GM19239 (cell line): Measurements from ENCODE around the gene KBTBD4.

Experiments
- DNase-seq: peaks from one replicate; pipeline ENCODE4 v3.0.0; 2011; ENCODE audit warnings: low spot score; ENCODE audit not compliant: insufficient read length
- FAIRE-seq: peaks from 2 replicates; lab custom pipeline; 2011; peaks lifted over from hg19 to GRCh38; lab: Jason Lieb, UNC

The KBTBD4 gene

DNA sequence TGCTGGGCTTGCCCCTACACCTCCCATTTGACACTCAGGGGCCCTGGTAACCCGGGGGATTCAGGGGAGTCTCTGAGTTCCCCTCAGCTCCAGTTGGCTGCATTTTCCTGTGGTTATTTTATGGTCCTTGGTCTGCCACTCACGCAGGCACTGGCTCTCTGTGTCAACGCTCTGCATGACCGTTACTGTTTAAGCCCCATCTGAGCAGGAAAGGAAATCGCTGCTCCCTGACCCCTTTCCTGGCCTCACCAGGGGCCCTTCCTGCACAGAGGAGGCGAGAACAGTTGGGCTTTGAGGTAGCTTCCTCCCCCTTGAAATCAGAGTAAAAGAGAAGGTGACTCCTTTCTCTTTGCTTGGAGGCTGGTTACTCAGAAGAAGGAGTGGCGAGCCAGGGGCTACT, 13.0 kb upstream of the KBTBD4 start:
- DNase-seq (no peak), FAIRE-seq (peak; percentile 40)

DNA sequence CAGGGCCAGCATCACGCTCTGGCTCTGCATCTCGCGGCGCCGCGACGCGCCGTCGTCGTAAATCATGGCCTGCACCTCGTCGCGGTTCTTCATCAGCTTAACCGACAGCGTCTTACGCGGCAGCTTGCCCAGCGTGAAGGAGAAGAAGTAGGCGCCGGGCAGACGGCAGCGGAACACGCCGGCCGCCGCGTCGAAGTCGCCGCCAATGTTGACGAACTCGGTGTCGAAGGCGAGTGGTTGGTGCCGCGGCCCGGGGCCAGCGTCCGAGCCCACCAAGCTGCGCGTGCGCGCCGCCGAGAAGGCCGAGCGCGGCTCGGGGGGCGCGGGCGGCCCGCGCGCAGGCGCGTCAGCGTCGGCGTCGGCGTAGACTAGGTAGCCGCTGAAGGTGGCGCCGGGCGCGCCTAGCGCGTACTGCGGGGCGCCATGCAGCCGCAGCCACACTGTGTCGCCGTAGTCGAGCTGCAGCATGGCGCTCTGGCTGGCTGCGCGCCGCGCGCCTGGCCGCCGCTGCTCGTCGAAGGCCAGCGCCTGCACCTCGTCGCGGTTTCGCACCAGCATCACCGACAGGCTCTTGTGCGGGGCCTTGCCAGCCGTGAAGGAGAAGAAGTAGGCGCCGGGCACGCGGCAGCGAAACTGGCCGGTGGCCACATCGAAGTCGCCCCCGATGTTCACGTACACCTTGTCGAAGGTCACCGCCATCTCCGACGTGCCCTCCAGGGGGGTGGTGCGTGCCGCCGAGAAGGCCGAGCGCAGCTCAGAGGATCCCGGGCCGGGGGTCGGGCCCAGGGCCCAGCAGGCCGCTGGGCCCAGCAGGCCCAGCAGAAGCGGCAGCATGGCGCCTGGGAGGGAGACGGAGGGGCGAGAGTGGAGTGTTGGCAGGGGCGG, 11.4 kb upstream of the KBTBD4 start:
- DNase-seq, result no peak
- FAIRE-seq, result no peak

DNA sequence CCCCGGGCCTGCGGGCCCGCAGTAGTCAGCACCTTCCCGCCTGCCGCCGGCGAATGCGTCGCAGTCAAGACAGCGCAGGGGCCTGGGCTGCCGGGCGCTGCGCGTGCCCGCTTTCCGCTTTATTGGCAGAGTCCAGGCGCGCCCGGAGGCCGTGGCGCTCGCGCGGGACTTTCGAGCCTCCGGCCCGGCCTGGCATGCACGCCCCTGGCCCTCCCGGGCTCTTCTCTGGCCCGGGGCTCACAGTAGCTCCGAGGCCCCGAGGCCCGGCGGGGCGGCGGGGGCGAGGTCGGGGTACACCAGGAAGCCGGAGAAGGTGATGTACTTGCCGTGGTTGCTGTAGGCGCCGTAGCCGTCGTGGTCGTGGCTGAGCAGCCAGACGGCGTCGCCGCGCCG, 10.8 kb upstream of the KBTBD4 start:
- no peak for DNase-seq

GRCh38 chr11:47589118-47589517, 10.3 kb upstream of the KBTBD4 start:
- DNase-seq (no peak), FAIRE-seq (no peak)

More for the DNA sequence above, 10.8 kb upstream of the KBTBD4 start:
- no peak for FAIRE-seq

GRCh38 chr11:47587723-47588326, 9.1 kb upstream of the KBTBD4 start:
- no peak for FAIRE-seq
- DNase-seq, result no peak

DNA sequence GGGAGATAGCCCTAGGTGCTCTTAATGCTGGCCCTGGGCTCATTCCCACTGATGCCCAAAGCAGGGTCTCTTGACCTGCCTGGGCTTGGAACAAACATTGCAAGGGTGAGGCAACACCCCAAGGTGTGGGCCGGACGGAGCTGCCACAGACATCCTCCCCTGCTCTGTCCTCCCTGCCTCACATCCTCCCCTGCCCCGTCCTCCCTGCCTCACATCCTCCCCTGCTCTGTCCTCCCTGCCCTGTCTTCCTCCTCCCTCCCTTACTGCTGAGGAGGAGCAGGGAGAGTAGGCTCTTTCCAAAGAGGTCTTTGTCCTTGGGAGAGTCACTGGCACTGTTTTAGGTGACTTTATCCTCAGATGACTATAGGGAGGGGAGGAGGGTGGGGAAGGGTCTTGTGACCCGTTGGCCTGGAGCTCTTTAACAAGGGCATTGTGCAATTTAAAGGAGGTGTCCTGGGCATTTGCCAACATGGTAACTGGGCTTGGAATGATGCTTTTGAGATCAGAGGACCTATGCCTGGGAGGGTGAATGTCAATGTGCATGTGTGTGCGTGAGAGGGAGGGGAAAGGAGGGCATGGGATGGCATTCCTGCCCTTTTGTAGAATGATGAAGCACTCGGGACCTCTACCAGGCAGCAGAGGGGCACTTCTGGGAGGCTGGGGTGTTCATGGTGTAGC, 8.4 kb upstream of the KBTBD4 start:
- DNase-seq (no peak), FAIRE-seq (no peak)

- FAIRE-seq (no peak), DNase-seq (no peak)
Measured at GRCh38 chr11:47586098-47586855, 7.5 kb upstream of the KBTBD4 start, which contains the start of gene FAM180B. Gene FAM180B (plus strand): TSS chr11:47586678. CDS start chr11:47586769, 91 bp downstream.

- DNase-seq (no peak), FAIRE-seq (no peak)
Measured at GRCh38 chr11:47583844-47584243, 5.1 kb upstream of the KBTBD4 start.

GRCh38 chr11:47577460-47578041, 1.2 kb downstream of the KBTBD4 start:
- DNase-seq (no peak), FAIRE-seq (no peak)

GRCh38 chr11:47573321-47573720, 5.4 kb downstream of the KBTBD4 start:
- FAIRE-seq (no peak), DNase-seq (no peak)

- no peak for DNase-seq
- FAIRE-seq, result no peak
Measured at GRCh38 chr11:47572715-47573255, 6.0 kb downstream of the KBTBD4 start.

DNA sequence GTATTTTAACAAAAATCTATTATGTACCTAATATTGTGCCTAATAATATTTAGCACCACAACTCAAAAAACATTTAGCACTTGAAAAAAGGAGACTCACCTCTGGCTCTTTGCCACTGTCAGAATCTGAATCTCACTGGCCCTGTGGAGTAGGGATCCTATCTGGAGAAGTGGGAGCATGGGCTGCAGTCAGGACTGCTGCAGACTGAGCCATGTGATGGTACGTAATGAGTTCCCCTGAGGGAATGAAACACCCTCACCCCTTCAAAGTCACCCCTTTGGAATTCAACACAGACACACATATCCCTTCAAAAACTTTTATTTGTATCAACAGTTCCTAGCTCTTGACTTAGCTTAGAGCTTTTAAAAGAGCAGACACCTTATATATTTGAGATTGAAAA, 6.9 kb downstream of the KBTBD4 start:
- no peak for FAIRE-seq

DNA sequence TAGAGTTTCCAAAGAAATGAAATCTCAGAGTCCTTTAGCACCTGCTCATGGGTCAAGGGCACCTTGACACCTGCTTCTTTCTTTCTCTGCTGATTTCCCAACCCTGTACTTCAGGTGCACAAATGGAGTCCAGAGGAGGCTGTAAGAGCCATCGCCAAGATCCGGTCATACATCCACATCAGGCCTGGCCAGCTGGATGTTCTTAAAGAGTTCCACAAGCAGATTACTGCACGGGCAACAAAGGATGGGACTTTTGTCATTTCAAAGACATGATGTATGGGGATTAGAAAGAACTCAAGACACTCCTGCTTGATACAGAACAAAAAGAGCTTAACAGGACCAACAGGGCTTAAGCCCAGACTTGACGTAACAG, 7.4 kb downstream of the KBTBD4 start:
- DNase-seq (no peak), FAIRE-seq (no peak)

More for the DNA sequence above, 6.9 kb downstream of the KBTBD4 start:
- DNase-seq, result no peak

GRCh38 chr11:47570651-47571356, 8.0 kb downstream of the KBTBD4 start:
- FAIRE-seq, result no peak
- no peak for DNase-seq

DNA sequence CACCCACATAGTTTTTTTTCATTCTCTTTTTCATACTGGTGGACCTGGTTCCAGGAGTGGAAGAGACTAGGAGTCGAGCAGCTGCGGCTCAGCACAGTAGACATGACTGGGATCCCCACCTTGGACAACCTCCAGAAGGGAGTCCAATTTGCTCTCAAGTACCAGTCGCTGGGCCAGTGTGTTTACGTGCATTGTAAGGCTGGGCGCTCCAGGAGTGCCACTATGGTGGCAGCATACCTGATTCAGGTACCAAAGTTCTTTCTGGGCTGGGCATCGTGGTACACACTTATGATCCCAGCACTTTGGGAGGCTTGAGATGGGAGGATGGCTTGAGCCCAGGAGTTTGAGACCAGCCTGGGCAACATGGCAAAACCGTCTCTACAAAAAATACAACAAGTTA, 9.1 kb downstream of the KBTBD4 start:
- DNase-seq (no peak), FAIRE-seq (no peak)

GRCh38 chr11:47566149-47566698, 12.5 kb downstream of the KBTBD4 start:
- no peak for DNase-seq

GRCh38 chr11:47565340-47566148, 13.2 kb downstream of the KBTBD4 start, which contains the start of gene PTPMT1:
Gene PTPMT1 (plus strand): TSS chr11:47565599. CDS start chr11:47565623, 24 bp downstream.
- DNase-seq (peak; percentile 61), FAIRE-seq (no peak)

More at GRCh38 chr11:47566149-47566698, 12.5 kb downstream of the KBTBD4 start:
- no peak for FAIRE-seq

DNA sequence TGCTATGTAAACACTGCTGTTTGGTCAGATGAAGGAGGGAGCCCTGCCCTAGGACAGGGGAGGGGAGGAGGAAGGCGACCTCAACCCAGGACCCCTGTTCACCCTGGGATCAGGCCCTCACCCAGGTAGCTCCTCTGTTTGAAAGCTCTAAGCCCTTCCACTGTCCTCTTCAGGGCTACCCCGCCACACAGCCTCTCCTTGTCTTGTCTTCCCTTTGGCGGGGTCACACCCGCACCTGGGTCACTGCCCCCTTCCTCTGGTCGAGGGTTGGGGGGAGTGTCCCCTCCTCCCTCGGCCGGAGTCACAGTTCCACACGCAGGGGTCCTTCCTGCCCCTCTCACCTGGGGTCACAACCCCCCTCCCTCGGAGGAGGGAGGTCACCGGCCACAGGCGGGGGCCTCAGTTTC, 13.8 kb downstream of the KBTBD4 start:
- FAIRE-seq (no peak), DNase-seq (no peak)
